Skeletal muscle tissue (tissue), 4 donors: ENCODE data around the gene SNX2. TPM values are rescaled to one million over a fixed set of nuclear protein-coding genes. Genes with fewer than 3 reads are reported as not detected.

Experiments used
- H3K27ac ChIP-seq: one replicate; pipeline ENCODE4 v1.7.0; 2013; ENCODE audit warnings: mild to moderate bottlenecking, low read depth, low read length, inconsistent platforms
- H3K27me3 ChIP-seq, 3 donors: one replicate each; pipeline ENCODE4 v1.7.0; 2013; ENCODE audit warnings: low read length in 3 of 3; ENCODE audit not compliant: control insufficient read depth in 3 of 3, insufficient read depth in 3 of 3
- H3K36me3 ChIP-seq, 3 donors: one replicate each; pipeline ENCODE4 v1.7.0; 2013; ENCODE audit warnings: low read length in 3 of 3; ENCODE audit not compliant: control insufficient read depth in 3 of 3, insufficient read depth in 3 of 3
- H3K4me1 ChIP-seq, 3 donors: one replicate each; pipeline ENCODE4 v1.7.0; 2013; ENCODE audit warnings: low read length in 3 of 3, mild to moderate bottlenecking in 3 of 3; ENCODE audit not compliant: control insufficient read depth in 3 of 3, insufficient read depth in 3 of 3
- H3K4me3 ChIP-seq, 3 donors: one replicate each; pipeline ENCODE4 v1.7.0; 2013; ENCODE audit warnings: low read length in 3 of 3
- H3K9ac ChIP-seq, 3 donors: one replicate each; pipeline ENCODE4 v1.7.0; 2013; ENCODE audit warnings: low read length in 3 of 3, mild to moderate bottlenecking in 3 of 3, moderate library complexity in 2 of 3, low read depth in 1 of 3
- H3K9me3 ChIP-seq, 3 donors: one replicate each; pipeline ENCODE4 v1.7.0; 2013; ENCODE audit warnings: low read length in 3 of 3; ENCODE audit not compliant: control insufficient read depth in 3 of 3
- total RNA-seq: library from RNA; depleted of rRNA; stranded (reverse); fragments of >200 nt; gene quantifications from one replicate; pipeline ENCODE4 v1.2.3, GENCODE V29; 2014
- donor health status: Osteomylitis.

SNX2 gene
- total RNA-seq, 1 donor from 2014 or later = 37.6 TPM

DNA sequence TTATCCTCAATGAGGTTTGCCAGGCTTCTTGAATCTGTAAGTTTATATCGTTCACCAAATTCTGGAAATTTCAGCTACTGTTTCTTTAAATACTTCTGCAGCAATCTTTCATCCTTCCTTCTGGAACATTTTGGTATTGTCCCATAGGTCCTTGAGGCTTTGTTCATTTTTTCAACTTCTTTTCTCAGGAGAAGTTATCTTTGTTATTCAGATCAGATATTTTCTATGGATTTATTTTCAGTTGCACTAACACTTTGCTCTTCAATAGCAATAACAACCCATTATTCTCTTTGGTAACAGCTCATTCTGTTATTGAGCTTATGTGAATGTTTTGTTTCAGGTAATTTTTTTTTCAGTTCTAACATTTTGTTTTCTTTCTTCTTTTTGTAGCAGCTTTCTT lies 13.5 kb downstream of the SNX2 start:
- no peaks in the 10 kb centered on the region for H3K4me1 ChIP-seq
- H3K9ac ChIP-seq = no peak overlapping the region
- H3K27ac ChIP-seq = no peak overlapping the region
- no peaks in the 10 kb centered on the region for H3K9me3 ChIP-seq
- H3K27me3 ChIP-seq = no peaks in the 10 kb centered on the region
- no peak overlapping the region for H3K4me3 ChIP-seq
- H3K36me3 ChIP-seq = no peaks in the 10 kb centered on the region

DNA sequence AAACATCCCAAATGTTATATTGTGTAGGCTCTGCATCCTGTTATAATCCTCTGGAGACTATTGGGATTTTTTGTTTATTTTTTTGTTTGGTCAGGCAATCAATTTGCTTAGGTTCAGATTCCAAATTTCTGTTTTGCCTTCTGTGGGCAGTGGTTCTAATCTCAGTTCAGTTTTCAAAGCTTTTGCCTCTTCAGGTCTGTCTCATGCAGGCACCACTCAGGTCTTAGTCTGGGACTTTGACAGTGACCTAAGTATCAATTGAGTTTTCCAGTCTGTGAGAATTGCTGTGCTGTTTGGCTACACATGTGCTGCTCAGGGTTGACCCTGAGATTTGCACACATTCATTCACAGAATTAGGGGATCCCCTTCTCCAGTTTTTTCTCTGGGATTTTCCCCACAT lies 14.1 kb downstream of the SNX2 start:
- Histone ChIP-seq H3K4me1 (no peaks in the 10 kb centered on the region), H3K27me3 (no peaks in the 10 kb centered on the region), H3K4me3 (no peak overlapping the region), H3K36me3 (no peaks in the 10 kb centered on the region), H3K9me3 (no peaks in the 10 kb centered on the region), H3K9ac (no peak overlapping the region), H3K27ac (no peak overlapping the region)

DNA sequence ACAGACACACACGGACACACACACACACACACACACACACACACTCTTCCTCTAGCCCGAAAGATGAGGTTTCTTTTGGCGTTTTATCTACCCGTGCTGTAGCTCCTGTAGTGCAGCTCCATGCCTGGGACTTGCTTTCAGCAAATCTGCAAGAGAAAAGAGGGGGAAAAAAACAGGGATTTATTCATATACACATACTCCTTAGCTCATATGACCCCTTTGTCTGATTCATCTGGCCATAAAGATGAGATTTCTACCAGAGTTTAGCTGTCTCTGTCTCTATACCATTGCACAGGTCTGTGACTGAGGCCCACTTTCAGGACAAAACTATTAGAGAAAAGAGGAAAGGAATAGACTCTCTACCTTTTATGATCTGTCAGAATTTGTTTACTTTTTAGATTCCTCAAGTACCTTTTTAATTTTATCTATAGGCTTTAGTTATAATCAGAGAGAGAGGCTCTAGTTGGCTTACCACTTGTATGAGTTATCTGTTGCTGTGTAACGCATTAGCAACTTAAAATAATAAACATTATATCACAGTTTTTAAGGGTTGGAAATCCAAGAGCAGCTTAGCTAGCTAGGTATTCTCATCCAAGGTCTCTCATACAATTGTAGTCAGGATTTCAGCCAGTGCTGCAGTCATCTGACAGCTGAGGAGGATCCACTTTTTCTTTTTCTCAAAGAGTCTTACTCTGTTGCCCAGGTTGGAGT lies 14.7 kb downstream of the SNX2 start:
- no peaks in the 10 kb centered on the region for H3K27me3 ChIP-seq
- no peaks in the 10 kb centered on the region for H3K4me1 ChIP-seq
- no peak overlapping the region for H3K27ac ChIP-seq
- H3K9me3 ChIP-seq = no peaks in the 10 kb centered on the region
- H3K36me3 ChIP-seq = no peaks in the 10 kb centered on the region
- H3K9ac ChIP-seq = no peak overlapping the region
- H3K4me3 ChIP-seq = no peak overlapping the region

DNA sequence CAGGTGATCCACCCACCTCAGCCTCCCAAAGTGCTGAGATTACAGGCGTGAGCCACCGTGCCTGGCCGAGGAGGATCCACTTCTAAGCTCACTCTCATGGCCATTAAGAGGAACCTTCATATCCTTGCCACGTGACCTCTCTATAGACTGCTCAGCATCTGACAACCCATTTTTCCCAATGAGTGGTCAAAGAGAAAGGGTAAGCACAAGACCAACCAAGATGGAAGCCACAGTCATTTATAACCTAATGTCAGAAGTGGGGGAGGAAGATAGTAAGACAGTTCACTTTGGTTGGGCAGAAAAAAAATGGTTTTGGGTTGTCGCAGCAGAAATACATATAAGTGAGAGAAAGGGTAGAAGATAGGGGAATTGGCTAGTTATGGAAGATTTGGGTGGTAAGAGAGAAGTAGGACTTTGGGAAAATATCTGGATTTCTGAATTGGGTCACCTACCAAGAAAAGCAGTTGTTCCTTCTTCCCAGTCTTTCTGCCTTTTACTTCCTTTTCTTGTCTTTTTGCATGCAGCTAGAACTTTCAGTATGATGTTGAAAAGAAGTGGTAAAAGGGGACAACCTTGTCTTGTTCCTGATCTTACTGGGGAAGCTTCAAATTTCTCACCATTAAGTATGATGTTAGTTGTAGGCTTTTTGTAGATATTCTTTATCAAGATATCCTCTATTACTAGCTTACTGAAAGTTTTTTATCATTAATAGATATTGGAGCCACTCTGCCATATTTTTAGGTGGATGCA lies 15.6 kb downstream of the SNX2 start:
- H3K9ac ChIP-seq = no peak overlapping the region
- H3K4me1 ChIP-seq = no peaks in the 10 kb centered on the region
- no peaks in the 10 kb centered on the region for H3K9me3 ChIP-seq
- no peak overlapping the region for H3K4me3 ChIP-seq
- H3K27ac ChIP-seq = no peak overlapping the region
- H3K36me3 ChIP-seq = peaks cover 0 to 2% (median 0%) of the 10 kb centered on the region in 3 donors
- no peaks in the 10 kb centered on the region for H3K27me3 ChIP-seq

DNA sequence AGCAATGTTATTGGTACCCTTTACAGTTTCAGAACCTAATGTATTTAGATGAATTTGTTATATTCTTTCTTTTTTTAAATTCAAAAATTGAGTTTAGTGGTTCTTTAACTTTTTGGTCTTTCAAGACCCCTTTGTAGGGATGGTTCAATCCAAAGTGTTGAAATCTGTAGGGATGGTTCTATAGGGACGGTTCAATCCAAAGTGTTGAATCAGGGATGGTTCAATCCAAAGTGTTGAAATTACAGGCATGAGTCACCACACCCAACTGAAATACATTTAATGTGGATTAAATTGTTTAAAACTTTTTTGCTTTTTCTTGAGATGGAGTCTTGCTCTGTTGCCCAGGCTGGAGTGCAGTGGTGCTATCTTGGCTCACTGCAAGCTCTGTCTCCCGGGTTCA lies 30.6 kb downstream of the SNX2 start:
- no peak overlapping the region for H3K4me3 ChIP-seq
- no peaks in the 10 kb centered on the region for H3K9me3 ChIP-seq
- H3K4me1 ChIP-seq = no peaks in the 10 kb centered on the region
- no peaks in the 10 kb centered on the region for H3K27me3 ChIP-seq
- H3K27ac ChIP-seq = no peak overlapping the region
- H3K9ac ChIP-seq = no peak overlapping the region
- H3K36me3 ChIP-seq = peaks cover 5 to 33% (median 23%) of the 10 kb centered on the region in 3 donors

DNA sequence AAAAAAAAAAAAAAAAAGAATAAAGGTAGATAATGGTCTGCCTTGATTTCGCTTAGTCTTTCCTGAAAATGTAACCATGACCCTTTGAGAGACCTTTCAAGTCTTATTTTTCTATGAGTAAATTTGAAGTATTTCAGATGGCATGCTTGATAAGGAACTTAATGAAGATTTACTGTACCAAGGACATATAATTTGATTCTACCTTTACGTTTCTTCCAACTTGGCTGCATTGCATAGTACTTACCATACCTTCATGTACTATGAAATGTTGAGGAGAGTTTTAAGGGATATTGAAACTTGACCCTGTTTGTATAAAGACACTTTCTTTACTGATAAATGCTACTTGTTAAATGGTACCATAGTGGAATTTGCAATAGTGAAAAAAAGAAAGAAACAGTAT lies 35.5 kb downstream of the SNX2 start:
- Histone ChIP-seq H3K4me1 (no peaks in the 10 kb centered on the region), H3K36me3 (peaks cover 0 to 16% (median 6%) of the 10 kb centered on the region in 3 donors), H3K9ac (no peak overlapping the region), H3K27me3 (no peaks in the 10 kb centered on the region), H3K4me3 (no peak overlapping the region), H3K27ac (no peak overlapping the region), H3K9me3 (no peaks in the 10 kb centered on the region)

DNA sequence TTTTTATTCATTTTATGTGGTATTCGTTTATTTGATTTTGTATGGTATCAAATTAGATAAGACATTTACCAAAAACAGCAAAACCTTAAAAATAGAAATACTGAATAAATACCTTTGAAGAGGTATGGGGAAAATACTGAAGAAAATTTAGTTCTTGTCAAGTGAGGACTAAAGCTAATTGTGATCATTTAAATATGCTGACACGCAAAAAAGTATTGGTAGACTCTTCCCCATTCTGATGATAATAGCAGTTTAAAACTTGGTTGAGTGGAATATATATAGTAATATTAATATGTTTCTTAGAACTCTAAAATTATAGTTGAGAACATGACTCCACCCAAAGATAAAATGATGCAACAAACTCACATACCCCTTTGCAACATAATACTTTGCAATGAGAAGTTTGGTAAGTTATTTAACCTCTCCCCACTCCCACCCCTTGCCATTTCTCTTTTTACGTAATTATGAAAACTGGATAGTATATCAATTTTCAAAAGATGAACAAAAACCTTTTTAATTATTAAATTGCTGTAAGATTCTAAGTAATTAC lies 40.4 kb downstream of the SNX2 start:
- Histone ChIP-seq H3K4me1 (no peaks in the 10 kb centered on the region), H3K4me3 (no peak overlapping the region), H3K36me3 (peaks cover 0 to 14% (median 13%) of the 10 kb centered on the region in 3 donors), H3K9me3 (no peaks in the 10 kb centered on the region), H3K27ac (no peak overlapping the region), H3K9ac (no peak overlapping the region), H3K27me3 (no peaks in the 10 kb centered on the region)

DNA sequence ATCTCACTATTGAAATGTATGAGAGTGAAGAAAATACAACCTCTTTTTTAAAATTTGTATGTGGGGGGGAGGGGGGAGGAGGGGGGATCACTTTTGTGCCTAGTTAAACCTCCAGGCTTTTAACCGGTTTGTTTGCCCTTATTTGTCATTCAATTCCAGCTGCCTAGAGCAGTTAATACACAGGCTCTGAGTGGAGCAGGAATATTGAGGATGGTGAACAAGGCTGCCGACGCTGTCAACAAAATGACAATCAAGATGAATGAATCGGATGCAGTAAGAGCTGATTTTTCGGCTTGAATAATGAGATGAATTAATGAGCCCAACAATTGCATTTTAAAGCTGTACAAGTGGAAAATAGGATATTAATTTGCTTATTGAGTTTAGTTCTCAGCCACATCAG lies 41.9 kb downstream of the SNX2 start:
- Histone ChIP-seq H3K4me3 (no peak overlapping the region), H3K36me3 (peaks cover 3 to 20% (median 16%) of the 10 kb centered on the region in 3 donors)

DNA sequence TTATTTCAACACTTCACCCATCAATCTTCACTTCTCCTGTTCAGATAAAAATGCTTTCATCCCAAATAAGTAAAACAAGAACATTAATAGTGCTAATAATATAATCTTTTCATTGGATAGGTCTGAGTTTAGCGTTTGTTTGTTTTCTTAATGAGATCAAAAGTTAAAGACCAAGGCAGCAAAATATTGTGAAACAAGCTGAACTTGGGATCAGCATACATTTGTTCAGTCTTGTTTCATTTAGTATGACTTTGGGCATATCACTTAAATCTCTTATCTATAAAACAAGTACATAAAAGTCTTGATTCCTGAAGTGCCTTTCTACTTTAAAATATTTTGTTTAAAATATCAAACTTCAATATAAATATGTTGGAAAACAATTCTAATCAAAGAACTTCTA lies 57.1 kb downstream of the SNX2 start:
- Histone ChIP-seq H3K27ac (no peak overlapping the region), H3K4me3 (no peak overlapping the region), H3K9me3 (no peaks in the 10 kb centered on the region), H3K4me1 (no peaks in the 10 kb centered on the region), H3K36me3 (peaks cover 2 to 14% (median 4%) of the 10 kb centered on the region in 3 donors), H3K9ac (no peak overlapping the region), H3K27me3 (no peaks in the 10 kb centered on the region)

More for the DNA sequence above, 41.9 kb downstream of the SNX2 start:
- H3K27me3 ChIP-seq = no peaks in the 10 kb centered on the region
- no peak overlapping the region for H3K27ac ChIP-seq
- H3K9me3 ChIP-seq = no peaks in the 10 kb centered on the region
- H3K4me1 ChIP-seq = no peaks in the 10 kb centered on the region
- H3K9ac ChIP-seq = no peak overlapping the region

DNA sequence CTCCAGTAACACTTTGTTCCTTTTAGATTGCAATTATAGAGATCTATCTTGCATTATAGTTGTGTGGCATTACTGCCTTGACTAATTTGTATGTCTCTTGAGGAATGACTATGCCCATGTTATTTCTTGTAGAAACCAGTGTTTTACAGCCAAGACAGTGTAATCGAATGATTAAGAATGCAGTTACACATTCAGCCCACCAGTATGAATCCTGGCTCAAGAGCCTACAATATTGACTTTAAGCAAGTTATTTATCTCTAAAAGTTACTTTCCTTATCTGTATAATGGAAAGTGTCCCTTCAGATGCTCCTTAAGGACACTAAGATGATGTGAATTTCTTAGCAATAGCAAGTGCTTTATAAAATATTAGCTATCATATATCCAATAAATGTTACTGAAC lies 60.8 kb downstream of the SNX2 start:
- no peak overlapping the region for H3K9ac ChIP-seq
- no peaks in the 10 kb centered on the region for H3K27me3 ChIP-seq
- no peaks in the 10 kb centered on the region for H3K9me3 ChIP-seq
- no peaks in the 10 kb centered on the region for H3K4me1 ChIP-seq
- no peak overlapping the region for H3K27ac ChIP-seq
- H3K36me3 ChIP-seq = peaks cover 0 to 3% (median 0%) of the 10 kb centered on the region in 3 donors
- H3K4me3 ChIP-seq = no peak overlapping the region
